CD4-positive, alpha-beta memory T cell (primary cell): Measurements from ENCODE around the gene MAP3K14. TPM values are rescaled to one million over a fixed set of nuclear protein-coding genes. Genes with fewer than 3 reads are reported as not detected.

Experiments
- CTCF ChIA-PET: fragments of 350-600 bp; sonication (Branson Sonifier 250); formaldehyde crosslinking; loops from one replicate; lab custom pipeline; 2021; ENCODE audit warnings: inconsistent platforms; ENCODE audit not compliant: partially characterized antibody; lab: Charles Lee
- POLR2A ChIA-PET: fragments of 350-600 bp; sonication (Branson Sonifier 250); formaldehyde crosslinking; loops from one replicate; lab custom pipeline; 2021; ENCODE audit not compliant: partially characterized antibody; lab: Charles Lee
- DNase-seq, 5 donors: peaks; one replicate each; pipeline versions ENCODE4 v3.0.0 to v3.0.0-alpha.2; 2020 to 2022; ENCODE audit warnings: mixed read lengths in 1 of 5
- H3K27ac ChIP-seq: one replicate; pipeline ENCODE4 v1.7.0; 2013; ENCODE audit warnings: low read depth, low read length
- H3K27me3 ChIP-seq: 2 replicates; pipeline ENCODE4 v1.7.0; 2013; ENCODE audit warnings: mild to moderate bottlenecking, low read length, moderate library complexity; ENCODE audit not compliant: insufficient read depth
- H3K36me3 ChIP-seq: 2 replicates; pipeline ENCODE4 v1.7.0; 2013; ENCODE audit warnings: mild to moderate bottlenecking, low read length, moderate library complexity; ENCODE audit not compliant: insufficient read depth
- H3K4me1 ChIP-seq: 2 replicates; pipeline ENCODE4 v1.7.0; 2013; ENCODE audit warnings: mild to moderate bottlenecking, low read length, moderate library complexity; ENCODE audit not compliant: insufficient read depth
- H3K4me3 ChIP-seq, 2 donors: one replicate each; pipeline ENCODE4 v1.7.0; 2013; ENCODE audit warnings: low read length in 2 of 2, mild to moderate bottlenecking in 1 of 2
- H3K9me3 ChIP-seq, 2 donors: one replicate each; pipeline ENCODE4 v1.7.0; 2013; ENCODE audit warnings: low read length in 2 of 2, control low read depth in 1 of 2; ENCODE audit not compliant: control insufficient read depth in 1 of 2
- H3K27ac Mint-ChIP-seq, 7 donors: one replicate each; pipeline ENCODE4 v1.8.0; 2020 to 2021; ENCODE audit warnings: mixed read lengths in 7 of 7, mild to moderate bottlenecking in 6 of 7, inconsistent platforms in 3 of 7, moderate library complexity in 3 of 7
- H3K27me3 Mint-ChIP-seq, 2 donors: one replicate each; pipeline ENCODE4 v1.8.0; 2020 to 2021; ENCODE audit warnings: mixed read lengths in 2 of 2
- H3K36me3 Mint-ChIP-seq, 2 donors: one replicate each; pipeline ENCODE4 v1.8.0; 2020 to 2021; ENCODE audit warnings: mixed read lengths in 2 of 2, inconsistent platforms in 1 of 2, mild to moderate bottlenecking in 1 of 2
- H3K4me1 Mint-ChIP-seq, 4 donors: one replicate each; pipeline ENCODE4 v1.8.0; 2020 to 2021; ENCODE audit warnings: mixed read lengths in 4 of 4, mild to moderate bottlenecking in 1 of 4
- H3K4me3 Mint-ChIP-seq, 8 donors: one replicate each; pipeline ENCODE4 v1.8.0; 2020 to 2021; ENCODE audit warnings: mixed read lengths in 8 of 8, mild to moderate bottlenecking in 7 of 8, moderate library complexity in 6 of 8, inconsistent platforms in 3 of 8
- H3K9me3 Mint-ChIP-seq, 8 donors: one replicate each; pipeline ENCODE4 v1.8.0; 2020 to 2021; ENCODE audit warnings: mixed read lengths in 8 of 8, mild to moderate bottlenecking in 5 of 8, inconsistent platforms in 3 of 8, moderate library complexity in 1 of 8
- intact Hi-C: fragments of 100-400 bp; cut with micrococcal nuclease; formaldehyde crosslinking; loops from one replicate; pipeline ENCODE4 v1.15.1; 2023
- polyA plus RNA-seq, 2 donors: library from polyadenylated mRNA; unstranded; fragments of 300-500 nt; fragmentation: Illumina TruSeq; gene quantifications; one replicate each; pipeline ENCODE4 v1.2.3, GENCODE V29; 2021
- total RNA-seq, 2 experiments: library from RNA; stranded (reverse); gene quantifications; one replicate each; pipeline ENCODE4 v1.2.3, GENCODE V29; 2021

Gene MAP3K14
- total RNA-seq (10 to 100 TPM; 48.7 to 49.3 TPM), polyA plus RNA-seq (10 to 100 TPM in 1 of 2 donors, 1 to 10 TPM in 1; 2.3 to 14.5 TPM)

- CTCF ChIA-PET: interaction anchor here (0.9 to 5.0 kb wide), 22 partner anchors 10 to 181 kb away, joined by 3 to 46 read pairs (median 5); partner anchors contain the start of gene ACBD4
- POLR2A ChIA-PET: interaction anchor here (0.8 to 11.7 kb wide), 36 partner anchors 9 to 171 kb away, joined by 3 to 324 read pairs (median 6); partner anchors contain the start of genes FMNL1, HEXIM1, HEXIM2 and SPATA32
- DNase-seq: peak in 4 of 5 donors; percentile 66 to 71 (median 68)
- Mint-ChIP-seq H3K4me3 (peak within 1 kb of the TSS; percentile 89 to 97 (median 93)), H3K36me3 (peaks cover 0 to 24% of the 10 kb centered on the region in 2 donors), H3K9me3 (no peaks in the 10 kb centered on the region), H3K27me3 (no peaks in the 10 kb centered on the region), H3K4me1 (peaks cover 59 to 91% (median 75%) of the 10 kb centered on the region in 4 donors), H3K27ac (peak within 1 kb of the TSS; percentile 88 to 98 (median 97))
- no peaks in the 10 kb centered on the region for H3K9me3 ChIP-seq
- intact Hi-C loops: loop anchor here (1.0 kb wide), 2 partner anchors 69 to 90 kb away; no protein-coding TSS in a partner anchor
- no peaks in the 10 kb centered on the region for H3K27me3 ChIP-seq
- H3K36me3 ChIP-seq: no peaks in the 10 kb centered on the region
- peaks cover 84% of the 10 kb centered on the region for H3K4me1 ChIP-seq
- H3K27ac ChIP-seq: peak within 1 kb of the TSS; percentile 77
- peak within 1 kb of the TSS; percentile 57 to 92 for H3K4me3 ChIP-seq
Observed at GRCh38 chr17:45316434-45317110, at the start of gene MAP3K14. Gene MAP3K14, minus strand, starts transcription at chr17:45317020. Its CDS starts 26,275 bp downstream, at chr17:45290745.

GRCh38 chr17:45366049-45366448, 49.2 kb upstream of the MAP3K14 start:
- Mint-ChIP-seq H3K27me3 (peaks cover 13 to 17% of the 10 kb centered on the region in 2 donors), H3K4me1 (peaks cover 0 to 5% (median 3%) of the 10 kb centered on the region in 4 donors), H3K36me3 (no peaks in the 10 kb centered on the region), H3K27ac (no peak overlapping the region), H3K9me3 (no peaks in the 10 kb centered on the region), H3K4me3 (no peak overlapping the region)
- H3K27ac ChIP-seq: no peak overlapping the region
- ChIA-PET CTCF (interaction anchor here (1.0 to 1.2 kb wide), 2 partner anchors 19 to 29 kb away, joined by 3 read pairs; no protein-coding TSS in a partner anchor), POLR2A (no interaction called here)
- H3K27me3 ChIP-seq: no peaks in the 10 kb centered on the region
- DNase-seq: no peak
- intact Hi-C loops: no loop called here
- H3K9me3 ChIP-seq: no peaks in the 10 kb centered on the region
- no peaks in the 10 kb centered on the region for H3K4me1 ChIP-seq
- H3K4me3 ChIP-seq: no peak overlapping the region
- H3K36me3 ChIP-seq: no peaks in the 10 kb centered on the region

GRCh38 chr17:45364531-45365390, 47.9 kb upstream of the MAP3K14 start:
- H3K27me3 Mint-ChIP-seq: peaks cover 12 to 14% of the 10 kb centered on the region in 2 donors
- H3K4me1 Mint-ChIP-seq: peaks cover 0 to 2% (median 0%) of the 10 kb centered on the region in 4 donors
- H3K27ac Mint-ChIP-seq: peak overlapping the region in 1 of 7 donors; percentile 53
- ChIA-PET CTCF (interaction anchor here (3.9 kb wide), 1 partner anchor 87 kb away, joined by 14 read pairs; no protein-coding TSS in a partner anchor), POLR2A (no interaction called here)
- Histone ChIP-seq H3K4me3 (no peak overlapping the region), H3K27ac (no peak overlapping the region), H3K27me3 (no peaks in the 10 kb centered on the region), H3K4me1 (no peaks in the 10 kb centered on the region), H3K9me3 (no peaks in the 10 kb centered on the region), H3K36me3 (no peaks in the 10 kb centered on the region)
- no peak overlapping the region for H3K4me3 Mint-ChIP-seq
- intact Hi-C loops: no loop called here
- DNase-seq: no peak
- no peaks in the 10 kb centered on the region for H3K36me3 Mint-ChIP-seq
- H3K9me3 Mint-ChIP-seq: no peaks in the 10 kb centered on the region

- Histone ChIP-seq H3K9me3 (no peaks in the 10 kb centered on the region), H3K4me1 (no peaks in the 10 kb centered on the region), H3K36me3 (no peaks in the 10 kb centered on the region), H3K4me3 (no peak overlapping the region), H3K27ac (no peak overlapping the region), H3K27me3 (no peaks in the 10 kb centered on the region)
- Mint-ChIP-seq H3K27ac (no peak overlapping the region), H3K36me3 (no peaks in the 10 kb centered on the region), H3K27me3 (peaks cover 10 to 14% of the 10 kb centered on the region in 2 donors), H3K9me3 (no peaks in the 10 kb centered on the region), H3K4me3 (no peak overlapping the region), H3K4me1 (peaks cover 0 to 2% (median 0%) of the 10 kb centered on the region in 4 donors)
- ChIA-PET CTCF (interaction anchor here (3.9 kb wide), 1 partner anchor 86 kb away, joined by 14 read pairs; no protein-coding TSS in a partner anchor), POLR2A (no interaction called here)
- intact Hi-C loops: no loop called here
- no peak for DNase-seq
Observed at GRCh38 chr17:45363498-45363897, 46.7 kb upstream of the MAP3K14 start.

- no peak overlapping the region for H3K4me3 Mint-ChIP-seq
- Histone ChIP-seq H3K9me3 (no peaks in the 10 kb centered on the region), H3K36me3 (no peaks in the 10 kb centered on the region), H3K27ac (no peak overlapping the region), H3K27me3 (no peaks in the 10 kb centered on the region), H3K4me3 (no peak overlapping the region), H3K4me1 (no peaks in the 10 kb centered on the region)
- H3K36me3 Mint-ChIP-seq: no peaks in the 10 kb centered on the region
- H3K4me1 Mint-ChIP-seq: peaks cover 0 to under 1% (median 0%) of the 10 kb centered on the region in 4 donors
- H3K9me3 Mint-ChIP-seq: no peaks in the 10 kb centered on the region
- H3K27ac Mint-ChIP-seq: no peak overlapping the region
- ChIA-PET POLR2A (no interaction called here), CTCF (interaction anchor here (0.6 to 3.9 kb wide), 2 partner anchors 84 to 128 kb away, joined by 3 to 14 read pairs; no protein-coding TSS in a partner anchor)
- intact Hi-C loops: no loop called here
- DNase-seq: no peak
- peaks cover 10 to 14% of the 10 kb centered on the region in 2 donors for H3K27me3 Mint-ChIP-seq
Observed at GRCh38 chr17:45361976-45362375, 45.2 kb upstream of the MAP3K14 start.

GRCh38 chr17:45361451-45361850, 44.6 kb upstream of the MAP3K14 start:
- Histone ChIP-seq H3K27me3 (no peaks in the 10 kb centered on the region), H3K4me3 (no peak overlapping the region), H3K27ac (no peak overlapping the region), H3K4me1 (no peaks in the 10 kb centered on the region), H3K36me3 (no peaks in the 10 kb centered on the region), H3K9me3 (no peaks in the 10 kb centered on the region)
- DNase-seq: no peak
- peaks cover 10 to 14% of the 10 kb centered on the region in 2 donors for H3K27me3 Mint-ChIP-seq
- POLR2A ChIA-PET: interaction anchor here (1.0 kb wide), 1 partner anchor 12 kb away, joined by 3 read pairs; no protein-coding TSS in a partner anchor
- intact Hi-C loops: no loop called here
- CTCF ChIA-PET: interaction anchor here (0.6 to 3.9 kb wide), 2 partner anchors 84 to 127 kb away, joined by 3 to 14 read pairs; no protein-coding TSS in a partner anchor
- no peak overlapping the region for H3K4me3 Mint-ChIP-seq
- H3K27ac Mint-ChIP-seq: no peak overlapping the region
- H3K36me3 Mint-ChIP-seq: no peaks in the 10 kb centered on the region
- H3K9me3 Mint-ChIP-seq: no peaks in the 10 kb centered on the region
- no peaks in the 10 kb centered on the region for H3K4me1 Mint-ChIP-seq
